ENCODE measurements around the gene HECTD3. TPM values are rescaled to one million over a fixed set of nuclear protein-coding genes. Genes with fewer than 3 reads are reported as not detected.

The HECTD3 gene
- total and polyA plus RNA-seq, 9 of the 15 experiments (the other 6 are each of a cell fraction or from before 2014, with no cell fraction given) = 6.3 to 50.8 (median 18.9) TPM

GRCh38 chr1:45011837-45012638 is 914 bp upstream of the HECTD3 start, which contains the start of gene UROD (continued):
- no peak for TF ChIP-seq ZNF407 (IDR thresholded peaks at IDR 0.05; ENCODE audit: low read depth)
- peak; percentile 31 for TF ChIP-seq DACH1 (IDR thresholded peaks at IDR 0.05; ENCODE audit: partially characterized antibody)
- TF ChIP-seq GMEB1 (CRISPR knock-in tag; IDR thresholded peaks at IDR 0.05) = no peak
- TF ChIP-seq ESRRA (IDR thresholded peaks at IDR 0.05; ENCODE audit: borderline replicate concordance, low read depth) = no peak
- TF ChIP-seq SFPQ (IDR thresholded peaks at IDR 0.05; ENCODE audit: low read depth, low read length) = no peak
- TF ChIP-seq ATF7 (IDR thresholded peaks at IDR 0.05) = peak; percentile 17; the same call in 1 of the 2 replicates
- no peak for TF ChIP-seq EGR1 (conservative IDR thresholded peaks at IDR 0.05)
- TF ChIP-seq MAFK (IDR thresholded peaks at IDR 0.05; ENCODE audit: low read length) = peak; percentile 92
- no peak for TF ChIP-seq PURB (CRISPR knock-in tag; IDR thresholded peaks at IDR 0.05; ENCODE audit: low read depth)
- no peak for TF ChIP-seq E2F3 (CRISPR knock-in tag; IDR thresholded peaks at IDR 0.05)
- TF ChIP-seq STAG1 (CRISPR knock-in tag; IDR thresholded peaks at IDR 0.05; ENCODE audit: borderline replicate concordance) = no peak
- no peak for TF ChIP-seq HSF4 (CRISPR knock-in tag; IDR thresholded peaks at IDR 0.05; ENCODE audit: borderline replicate concordance)
- TF ChIP-seq TAF1 (IDR thresholded peaks at IDR 0.05; ENCODE audit: control insufficient read depth, extremely low read depth, insufficient read depth, low read length, severe bottlenecking) = peak; percentile 83
- TF ChIP-seq LEF1 (IDR thresholded peaks at IDR 0.05) = no peak
- TF ChIP-seq JUN (IDR thresholded peaks at IDR 0.05; ENCODE audit: borderline replicate concordance, low read depth, low read length) = no peak; the same call in 1 of the 2 replicates
- TF ChIP-seq JUN (CRISPR knock-in tag; IDR thresholded peaks at IDR 0.05; ENCODE audit: borderline replicate concordance) = no peak
